Measurements from ENCODE around the gene ACADVL.

Gene ACADVL

DNA sequence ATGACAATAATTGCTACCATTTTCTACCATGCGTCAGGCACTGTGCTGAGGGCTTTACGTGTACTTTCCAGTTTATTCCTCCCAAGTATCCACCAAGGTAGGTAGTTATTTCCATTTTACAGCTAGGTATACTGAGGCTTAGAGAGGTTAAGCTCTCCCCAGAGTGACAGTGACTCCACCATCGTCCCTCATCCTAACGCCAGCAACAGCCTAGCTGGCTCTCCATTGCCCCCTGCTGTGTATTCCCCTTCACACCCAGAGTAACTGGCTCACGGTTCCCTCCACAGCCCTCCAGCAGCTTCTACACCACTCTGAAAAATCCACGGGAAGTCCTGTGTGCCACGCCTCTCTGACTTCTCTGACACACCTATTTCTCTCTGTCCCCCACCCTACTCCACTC, 33.5 kb upstream of the ACADVL start:
- H3K27me3 ChIP-seq (ENCODE audit: insufficient read depth, low read length, poor library complexity): no peaks in the 10 kb centered on the region
- no peak overlapping the region for H2AK5ac ChIP-seq (ENCODE audit: low read length)
- H4K5ac ChIP-seq (ENCODE audit: low read length): no peak overlapping the region
- H3K4me3 ChIP-seq (ENCODE audit: low read length): no peak overlapping the region
- no peak overlapping the region for H2BK120ac ChIP-seq (ENCODE audit: low read depth, low read length)
- H3K56ac ChIP-seq (ENCODE audit: low read length): no peak overlapping the region
- no peak overlapping the region for H4K8ac ChIP-seq (ENCODE audit: low read depth, low read length)
- H3K36me3 ChIP-seq (ENCODE audit: control insufficient read depth, insufficient read depth, low read length): no peaks in the 10 kb centered on the region
- no peaks in the 10 kb centered on the region for H3K79me1 ChIP-seq (ENCODE audit: low read length)
- no CpG with 5 or more reads among the region's 7 CpGs for WGBS (ENCODE audit: extremely low coverage, insufficient coverage, low lambda C conversion rate)
- H3K9ac ChIP-seq (ENCODE audit: low read length): no peak overlapping the region
- H3K79me2 ChIP-seq (ENCODE audit: control insufficient read depth, insufficient read depth, low read length): no peaks in the 10 kb centered on the region
- H2BK15ac ChIP-seq (replicated peaks; ENCODE audit: low read depth): no peak overlapping the region
- no peak overlapping the region for H3K4ac ChIP-seq (ENCODE audit: low read depth, low read length)
- H3K4me1 ChIP-seq (ENCODE audit: control insufficient read depth, low read depth, low read length): no peaks in the 10 kb centered on the region
- H3K4me2 ChIP-seq (ENCODE audit: low read length): no peak overlapping the region
- no peak overlapping the region for H2BK5ac ChIP-seq (ENCODE audit: low read length)
- H3K23ac ChIP-seq (ENCODE audit: low read length): no peak overlapping the region
- DNase-seq: peak; percentile 57
- no peak overlapping the region for H3K18ac ChIP-seq (ENCODE audit: low read length)
- no peak overlapping the region for H3K27ac ChIP-seq (ENCODE audit: low read depth, low read length)

DNA sequence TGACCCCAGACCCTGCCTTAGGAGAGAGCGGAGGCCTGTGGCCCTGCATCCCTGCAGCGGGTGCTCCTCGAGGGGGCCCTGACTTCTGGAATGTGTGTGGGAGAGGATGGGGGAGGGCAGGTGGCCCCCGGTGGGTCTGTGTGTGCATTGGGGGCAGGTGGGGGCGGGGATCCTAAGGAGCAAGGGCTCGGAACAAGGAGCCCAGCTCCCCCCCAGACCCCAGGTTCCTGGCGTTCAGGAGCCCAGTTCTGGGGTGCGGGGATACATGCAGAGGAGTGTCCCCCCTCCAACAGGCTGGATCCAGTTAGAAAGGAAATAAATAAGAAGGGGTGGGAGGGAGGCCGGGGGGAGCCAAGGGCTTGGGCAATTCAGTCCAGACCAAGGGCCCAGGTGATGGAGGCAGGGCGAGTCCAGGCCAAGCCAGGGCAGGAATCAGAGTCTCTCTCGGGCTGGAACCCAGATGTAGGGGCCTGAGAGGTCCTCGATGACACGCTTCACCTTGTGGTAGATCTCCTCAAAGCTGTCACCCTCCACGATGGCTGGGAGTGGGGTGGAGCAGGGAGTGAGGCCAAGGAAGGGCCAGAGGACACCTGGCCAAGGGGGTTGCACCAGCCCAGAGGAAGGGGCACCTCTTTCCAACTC, 29.3 kb upstream of the ACADVL start:
- H2BK120ac ChIP-seq (ENCODE audit: low read depth, low read length): no peak overlapping the region
- peaks cover 2% of the 10 kb centered on the region for H3K36me3 ChIP-seq (ENCODE audit: control insufficient read depth, insufficient read depth, low read length)
- no peak overlapping the region for H3K4me3 ChIP-seq (ENCODE audit: low read length)
- H3K4me2 ChIP-seq (ENCODE audit: low read length): no peak overlapping the region
- H3K27ac ChIP-seq (ENCODE audit: low read depth, low read length): no peak overlapping the region
- no peak for DNase-seq
- H3K4ac ChIP-seq (ENCODE audit: low read depth, low read length): no peak overlapping the region
- H2BK5ac ChIP-seq (ENCODE audit: low read length): no peak overlapping the region
- H3K9ac ChIP-seq (ENCODE audit: low read length): no peak overlapping the region
- H3K18ac ChIP-seq (ENCODE audit: low read length): no peak overlapping the region
- no peak overlapping the region for H4K8ac ChIP-seq (ENCODE audit: low read depth, low read length)
- no peak overlapping the region for H2BK15ac ChIP-seq (replicated peaks; ENCODE audit: low read depth)
- H3K79me2 ChIP-seq (ENCODE audit: control insufficient read depth, insufficient read depth, low read length): no peaks in the 10 kb centered on the region
- no peaks in the 10 kb centered on the region for H3K27me3 ChIP-seq (ENCODE audit: insufficient read depth, low read length, poor library complexity)
- no peak overlapping the region for H3K56ac ChIP-seq (ENCODE audit: low read length)
- H3K4me1 ChIP-seq (ENCODE audit: control insufficient read depth, low read depth, low read length): no peaks in the 10 kb centered on the region
- WGBS (ENCODE audit: extremely low coverage, insufficient coverage, low lambda C conversion rate): no CpG with 5 or more reads among the region's 14 CpGs
- no peak overlapping the region for H3K23ac ChIP-seq (ENCODE audit: low read length)
- H4K5ac ChIP-seq (ENCODE audit: low read length): no peak overlapping the region
- no peak overlapping the region for H2AK5ac ChIP-seq (ENCODE audit: low read length)
- H3K79me1 ChIP-seq (ENCODE audit: low read length): no peaks in the 10 kb centered on the region

- Histone ChIP-seq H3K27me3 (ENCODE audit: insufficient read depth, low read length, poor library complexity) (no peaks in the 10 kb centered on the region), H3K18ac (ENCODE audit: low read length) (no peak overlapping the region), H3K36me3 (ENCODE audit: control insufficient read depth, insufficient read depth, low read length) (peaks cover 2% of the 10 kb centered on the region), H2BK120ac (ENCODE audit: low read depth, low read length) (no peak overlapping the region), H2AK5ac (ENCODE audit: low read length) (no peak overlapping the region), H4K5ac (ENCODE audit: low read length) (no peak overlapping the region), H3K4me1 (ENCODE audit: control insufficient read depth, low read depth, low read length) (no peaks in the 10 kb centered on the region), H3K23ac (ENCODE audit: low read length) (no peak overlapping the region), H2BK15ac (replicated peaks; ENCODE audit: low read depth) (no peak overlapping the region), H3K4ac (ENCODE audit: low read depth, low read length) (no peak overlapping the region), H4K8ac (ENCODE audit: low read depth, low read length) (no peak overlapping the region), H3K79me2 (ENCODE audit: control insufficient read depth, insufficient read depth, low read length) (no peaks in the 10 kb centered on the region), H3K27ac (ENCODE audit: low read depth, low read length) (no peak overlapping the region), H2BK5ac (ENCODE audit: low read length) (no peak overlapping the region), H3K79me1 (ENCODE audit: low read length) (no peaks in the 10 kb centered on the region), H3K4me3 (ENCODE audit: low read length) (no peak overlapping the region), H3K56ac (ENCODE audit: low read length) (no peak overlapping the region), H3K9ac (ENCODE audit: low read length) (no peak overlapping the region), H3K4me2 (ENCODE audit: low read length) (no peak overlapping the region)
- no CpG with 5 or more reads among the region's 12 CpGs for WGBS (ENCODE audit: extremely low coverage, insufficient coverage, low lambda C conversion rate)
- no peak for DNase-seq
Measured at GRCh38 chr17:7191069-7191468, 28.7 kb upstream of the ACADVL start.

- no peak overlapping the region for H3K56ac ChIP-seq (ENCODE audit: low read length)
- peaks cover 5% of the 10 kb centered on the region for H3K36me3 ChIP-seq (ENCODE audit: control insufficient read depth, insufficient read depth, low read length)
- H2BK5ac ChIP-seq (ENCODE audit: low read length): no peak overlapping the region
- H3K27me3 ChIP-seq (ENCODE audit: insufficient read depth, low read length, poor library complexity): no peaks in the 10 kb centered on the region
- no CpG with 5 or more reads among the region's 26 CpGs for WGBS (ENCODE audit: extremely low coverage, insufficient coverage, low lambda C conversion rate)
- no peak overlapping the region for H3K4ac ChIP-seq (ENCODE audit: low read depth, low read length)
- H3K4me3 ChIP-seq (ENCODE audit: low read length): no peak overlapping the region
- H3K23ac ChIP-seq (ENCODE audit: low read length): no peak overlapping the region
- no peak overlapping the region for H3K4me2 ChIP-seq (ENCODE audit: low read length)
- no peaks in the 10 kb centered on the region for H3K4me1 ChIP-seq (ENCODE audit: control insufficient read depth, low read depth, low read length)
- no peak overlapping the region for H2AK5ac ChIP-seq (ENCODE audit: low read length)
- H4K8ac ChIP-seq (ENCODE audit: low read depth, low read length): no peak overlapping the region
- peak; percentile 79 for DNase-seq
- H2BK120ac ChIP-seq (ENCODE audit: low read depth, low read length): no peak overlapping the region
- no peaks in the 10 kb centered on the region for H3K79me1 ChIP-seq (ENCODE audit: low read length)
- no peak overlapping the region for H3K27ac ChIP-seq (ENCODE audit: low read depth, low read length)
- no peak overlapping the region for H3K18ac ChIP-seq (ENCODE audit: low read length)
- no peak overlapping the region for H4K5ac ChIP-seq (ENCODE audit: low read length)
- H3K79me2 ChIP-seq (ENCODE audit: control insufficient read depth, insufficient read depth, low read length): no peaks in the 10 kb centered on the region
- no peak overlapping the region for H3K9ac ChIP-seq (ENCODE audit: low read length)
- H2BK15ac ChIP-seq (replicated peaks; ENCODE audit: low read depth): no peak overlapping the region
Measured at GRCh38 chr17:7191571-7192270, 28.0 kb upstream of the ACADVL start.

- no peak overlapping the region for H3K27ac ChIP-seq (ENCODE audit: low read depth, low read length)
- DNase-seq: no peak
- no peak overlapping the region for H2BK120ac ChIP-seq (ENCODE audit: low read depth, low read length)
- H3K4me1 ChIP-seq (ENCODE audit: control insufficient read depth, low read depth, low read length): no peaks in the 10 kb centered on the region
- no peak overlapping the region for H4K8ac ChIP-seq (ENCODE audit: low read depth, low read length)
- H4K5ac ChIP-seq (ENCODE audit: low read length): no peak overlapping the region
- no peaks in the 10 kb centered on the region for H3K79me1 ChIP-seq (ENCODE audit: low read length)
- H2BK5ac ChIP-seq (ENCODE audit: low read length): no peak overlapping the region
- H2AK5ac ChIP-seq (ENCODE audit: low read length): no peak overlapping the region
- WGBS (ENCODE audit: extremely low coverage, insufficient coverage, low lambda C conversion rate): no CpG with 5 or more reads among the region's 12 CpGs
- H3K23ac ChIP-seq (ENCODE audit: low read length): no peak overlapping the region
- H3K4me2 ChIP-seq (ENCODE audit: low read length): no peak overlapping the region
- no peak overlapping the region for H3K18ac ChIP-seq (ENCODE audit: low read length)
- peaks cover 5% of the 10 kb centered on the region for H3K36me3 ChIP-seq (ENCODE audit: control insufficient read depth, insufficient read depth, low read length)
- H3K9ac ChIP-seq (ENCODE audit: low read length): no peak overlapping the region
- H3K27me3 ChIP-seq (ENCODE audit: insufficient read depth, low read length, poor library complexity): no peaks in the 10 kb centered on the region
- no peak overlapping the region for H3K56ac ChIP-seq (ENCODE audit: low read length)
- H3K4ac ChIP-seq (ENCODE audit: low read depth, low read length): no peak overlapping the region
- H3K79me2 ChIP-seq (ENCODE audit: control insufficient read depth, insufficient read depth, low read length): no peaks in the 10 kb centered on the region
- no peak overlapping the region for H3K4me3 ChIP-seq (ENCODE audit: low read length)
- H2BK15ac ChIP-seq (replicated peaks; ENCODE audit: low read depth): no peak overlapping the region
Measured at GRCh38 chr17:7192271-7192937, 27.3 kb upstream of the ACADVL start.
